DOHH2 (cell line): Measurements from ENCODE around the gene NOSTRIN.

Experiments used
- H3F3A ChIP-seq: fragments of 200-600 bp; sonication (generic), shearing (Covaris generic); 2 replicates; pipeline ENCODE4 v1.6.0; 2016; ENCODE audit warnings: antibody characterized with exemption, mild to moderate bottlenecking; ENCODE audit not compliant: control insufficient read depth, insufficient read depth
- H3K27ac ChIP-seq: fragments of 200-600 bp; sonication (generic); 2 replicates; pipeline ENCODE4 v1.5.1; 2014; ENCODE audit warnings: low read depth, mild to moderate bottlenecking, low read length, moderate library complexity
- H3K27me3 ChIP-seq: fragments of 200-600 bp; sonication (generic); 2 replicates; pipeline ENCODE4 v1.6.1; 2014; ENCODE audit warnings: mild to moderate bottlenecking, low read length, mixed read lengths; ENCODE audit not compliant: control insufficient read depth
- H3K36me3 ChIP-seq: fragments of 200-600 bp; sonication (generic); 2 replicates; pipeline ENCODE4 v1.6.1; 2014; ENCODE audit warnings: mild to moderate bottlenecking, low read length, moderate library complexity, mixed read lengths; ENCODE audit not compliant: control insufficient read depth
- H3K4me1 ChIP-seq: fragments of 200-600 bp; sonication (generic); 2 replicates; pipeline ENCODE4 v1.6.1; 2014; ENCODE audit warnings: mild to moderate bottlenecking, low read length, mixed read lengths; ENCODE audit not compliant: control insufficient read depth
- H3K4me2 ChIP-seq: fragments of 200-600 bp; sonication (generic); 2 replicates; pipeline ENCODE4 v1.6.0; 2014; ENCODE audit warnings: mild to moderate bottlenecking, low read length, moderate library complexity
- H3K4me3 ChIP-seq: fragments of 200-600 bp; sonication (generic); 2 replicates; pipeline ENCODE4 v1.5.1; 2014; ENCODE audit warnings: mild to moderate bottlenecking, low read length, mixed read lengths
- H3K79me2 ChIP-seq: fragments of 200-600 bp; sonication (generic); 2 replicates; pipeline ENCODE4 v1.6.1; 2014; ENCODE audit warnings: mild to moderate bottlenecking, low read length, mixed read lengths; ENCODE audit not compliant: control insufficient read depth
- H3K9me2 ChIP-seq: fragments of 200-600 bp; sonication (generic); replicated peaks from 2 replicates; pipeline ENCODE4 v1.6.1; 2014; ENCODE audit warnings: mild to moderate bottlenecking, low read length, mixed read lengths; ENCODE audit not compliant: control insufficient read depth
- H3K9me3 ChIP-seq: fragments of 200-600 bp; sonication (generic); 2 replicates; pipeline ENCODE4 v1.6.1; 2014; ENCODE audit warnings: antibody characterized with exemption, low read length, mixed read lengths; ENCODE audit not compliant: control insufficient read depth, insufficient read depth
- H4K20me1 ChIP-seq: fragments of 200-600 bp; sonication (generic); 2 replicates; pipeline ENCODE4 v1.6.0; 2014; ENCODE audit warnings: low read depth, mild to moderate bottlenecking, antibody characterized with exemption, low read length, moderate library complexity; ENCODE audit not compliant: control insufficient read depth, insufficient read depth
- CTCF ChIP-seq: fragments of 200-600 bp; sonication (generic); IDR thresholded peaks from one replicate; pipeline ENCODE4 v1.5.1; 2014; ENCODE audit warnings: antibody characterized with exemption, mild to moderate bottlenecking, low read depth, low read length; ENCODE audit not compliant: poor library complexity, severe bottlenecking
- EZH2phosphoT487 ChIP-seq: fragments of 200-600 bp; sonication (generic); IDR thresholded peaks from 2 replicates; pipeline ENCODE4 v1.6.1; 2017; ENCODE audit warnings: borderline replicate concordance, mild to moderate bottlenecking, antibody characterized with exemption, low read length, moderate library complexity, mixed read lengths

Gene NOSTRIN

GRCh38 chr2:168912466-168912865 lies 110.0 kb downstream of the NOSTRIN start:
- H3K4me3 ChIP-seq = no peak overlapping the region
- H3K27ac ChIP-seq = no peak overlapping the region
- H3F3A ChIP-seq = no peaks in the 10 kb centered on the region
- no peak for TF ChIP-seq EZH2phosphoT487
- no peak for TF ChIP-seq CTCF
- H3K9me3 ChIP-seq = no peaks in the 10 kb centered on the region
- no peaks in the 10 kb centered on the region for H4K20me1 ChIP-seq
- no peaks in the 10 kb centered on the region for H3K9me2 ChIP-seq
- no peaks in the 10 kb centered on the region for H3K36me3 ChIP-seq
- no peaks in the 10 kb centered on the region for H3K79me2 ChIP-seq
- H3K27me3 ChIP-seq = no peaks in the 10 kb centered on the region; the same call in 1 of the 2 replicates
- no peaks in the 10 kb centered on the region for H3K4me1 ChIP-seq
- H3K4me2 ChIP-seq = no peak overlapping the region

GRCh38 chr2:168912901-168913369 lies 110.5 kb downstream of the NOSTRIN start:
- Histone ChIP-seq H3K36me3 (no peaks in the 10 kb centered on the region), H4K20me1 (no peaks in the 10 kb centered on the region), H3K27ac (no peak overlapping the region), H3K79me2 (no peaks in the 10 kb centered on the region), H3K27me3 (0 out of 2 replicates have a peak, but pooled peaks cover 4% of the 10 kb centered on the region), H3F3A (no peaks in the 10 kb centered on the region), H3K4me1 (no peaks in the 10 kb centered on the region), H3K9me3 (no peaks in the 10 kb centered on the region), H3K4me3 (no peak overlapping the region), H3K9me2 (no peaks in the 10 kb centered on the region), H3K4me2 (no peak overlapping the region)
- TF ChIP-seq CTCF (no peak), EZH2phosphoT487 (no peak)

DNA sequence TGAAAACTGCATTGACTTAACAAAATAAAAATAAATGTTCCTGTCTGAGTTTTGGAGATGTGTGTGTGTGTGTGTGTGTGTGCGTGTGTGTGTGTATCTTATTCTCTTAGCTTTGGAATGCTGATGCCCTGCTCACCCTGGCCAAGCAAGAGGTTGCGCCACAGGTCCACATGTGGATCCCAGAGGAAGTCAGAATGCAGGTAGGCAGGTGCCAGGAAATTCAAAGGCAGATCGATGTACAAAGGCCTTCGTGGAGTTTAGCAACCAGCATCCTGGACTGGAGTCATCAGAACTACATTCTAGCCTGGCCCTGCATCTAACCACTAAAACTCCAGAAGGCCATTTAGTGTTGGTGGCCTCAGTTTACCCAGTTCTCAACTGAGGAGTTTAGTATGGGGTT lies 111.1 kb downstream of the NOSTRIN start:
- Histone ChIP-seq H3K79me2 (no peaks in the 10 kb centered on the region), H4K20me1 (no peaks in the 10 kb centered on the region), H3K4me1 (no peaks in the 10 kb centered on the region), H3K4me2 (no peak overlapping the region), H3K4me3 (no peak overlapping the region), H3K9me2 (no peaks in the 10 kb centered on the region), H3K27ac (no peak overlapping the region), H3K27me3 (0 out of 2 replicates have a peak, but pooled peaks cover 7% of the 10 kb centered on the region), H3K36me3 (no peaks in the 10 kb centered on the region), H3K9me3 (no peaks in the 10 kb centered on the region), H3F3A (no peaks in the 10 kb centered on the region)
- TF ChIP-seq EZH2phosphoT487 = no peak
- no peak for TF ChIP-seq CTCF
